GM18951 (cell line): ENCODE measurements around the gene BICRA.
"Not testable (repeated sequence)": the region's sequence is repeated elsewhere in the genome, so short reads cannot be mapped to it uniquely, and the experiment has no call there.

Source experiments
- POLR2A ChIP-seq: IDR thresholded peaks from 4 replicates; pipeline ENCODE4 v1.6.1; 2011; ENCODE audit warnings: mild to moderate bottlenecking; ENCODE audit not compliant: insufficient read length, insufficient read depth; ENCODE audit errors: extremely low read depth
- in situ Hi-C: fragments of 300-500 bp; cut with MboI; formaldehyde crosslinking; loops from one replicate; pipeline ENCODE4 v1.12.0; 2022; ENCODE audit warnings: low sequenced_read_pairs, mixed read lengths, inconsistent platforms; ENCODE audit not compliant: unreplicated experiment

Gene BICRA

GRCh38 chr19:47608969-47609905 lies at the start of gene BICRA:
Gene BICRA, plus strand, starts transcription at chr19:47609134. Its CDS starts 64,441 bp downstream, at chr19:47673575.
- peak; percentile 24 for TF ChIP-seq POLR2A
- in situ Hi-C loops, result no loop called here

GRCh38 chr19:47560999-47561398 lies 47.9 kb upstream of the BICRA start:
- TF ChIP-seq POLR2A, result no peak
- in situ Hi-C loops, result no loop called here

- in situ Hi-C loops, result no loop called here
- TF ChIP-seq POLR2A, result no peak
These were observed 47.4 kb upstream of the BICRA start for GRCh38 chr19:47561440-47562057.

GRCh38 chr19:47564081-47564480 lies 44.9 kb upstream of the BICRA start:
- in situ Hi-C loops, result no loop called here

GRCh38 chr19:47569331-47569730 lies 39.6 kb upstream of the BICRA start:
- no peak for TF ChIP-seq POLR2A
- in situ Hi-C loops, result no loop called here

More at GRCh38 chr19:47564081-47564480, 44.9 kb upstream of the BICRA start:
- TF ChIP-seq POLR2A, result no peak

- no peak for TF ChIP-seq POLR2A
- in situ Hi-C loops, result no loop called here
These were observed 36.3 kb upstream of the BICRA start for GRCh38 chr19:47572635-47573034.

- TF ChIP-seq POLR2A, result no peak
- in situ Hi-C loops, result no loop called here
These were observed 35.6 kb upstream of the BICRA start, which contains the start of gene ZNF541 for GRCh38 chr19:47573071-47574026. Gene ZNF541, minus strand, starts transcription at chr19:47573148. Its CDS starts 17,292 bp downstream, at chr19:47555856.

GRCh38 chr19:47580397-47580796 lies 28.5 kb upstream of the BICRA start:
- in situ Hi-C loops, result no loop called here
- no peak for TF ChIP-seq POLR2A

GRCh38 chr19:47581605-47582319 lies 27.2 kb upstream of the BICRA start:
- in situ Hi-C loops, result no loop called here

GRCh38 chr19:47582320-47582909 lies 26.5 kb upstream of the BICRA start:
- in situ Hi-C loops, result no loop called here
- no peak for TF ChIP-seq POLR2A

More at GRCh38 chr19:47581605-47582319, 27.2 kb upstream of the BICRA start:
- no peak for TF ChIP-seq POLR2A

GRCh38 chr19:47583161-47583560 lies 25.8 kb upstream of the BICRA start:
- in situ Hi-C loops, result not testable (repeated sequence)

- in situ Hi-C loops, result no loop called here
- TF ChIP-seq POLR2A, result no peak
These were observed 21.6 kb upstream of the BICRA start for GRCh38 chr19:47587295-47587694.
